GM18861 (cell line): ENCODE data around the gene UTS2.

Experiments used
- ATAC-seq: cut with Tn5 transposase; IDR thresholded peaks from one replicate; pipeline ENCODE4 v1.9.1; 2021; ENCODE audit not compliant: unreplicated experiment

Gene UTS2

GRCh38 chr1:7863756-7864328, 11.0 kb upstream of the UTS2 start:
- no peak for ATAC-seq

- ATAC-seq: no peak
Observed at GRCh38 chr1:7862211-7863060, 9.6 kb upstream of the UTS2 start.

- ATAC-seq: no peak
Observed at GRCh38 chr1:7861452-7861851, 8.6 kb upstream of the UTS2 start.

GRCh38 chr1:7860130-7860529, 7.3 kb upstream of the UTS2 start:
- ATAC-seq: no peak

GRCh38 chr1:7859406-7859805, 6.5 kb upstream of the UTS2 start:
- no peak for ATAC-seq

GRCh38 chr1:7857985-7858384, 5.1 kb upstream of the UTS2 start:
- ATAC-seq: no peak

- ATAC-seq: no peak
Observed at GRCh38 chr1:7857000-7857399, 4.1 kb upstream of the UTS2 start.

- ATAC-seq: no peak
Observed at GRCh38 chr1:7856345-7856744, 3.5 kb upstream of the UTS2 start.

- no peak for ATAC-seq
Observed at GRCh38 chr1:7853684-7854026, 790 bp upstream of the UTS2 start.

- no peak for ATAC-seq
Observed at GRCh38 chr1:7850786-7851185, 2.1 kb downstream of the UTS2 start.

GRCh38 chr1:7847599-7847998, 5.3 kb downstream of the UTS2 start:
- no peak for ATAC-seq

- no peak for ATAC-seq
Observed at GRCh38 chr1:7846656-7847055, 6.2 kb downstream of the UTS2 start.

- no peak for ATAC-seq
Observed at GRCh38 chr1:7845761-7846160, 7.1 kb downstream of the UTS2 start.

GRCh38 chr1:7842517-7842916, 10.3 kb downstream of the UTS2 start:
- ATAC-seq: no peak

- ATAC-seq: no peak
Observed at GRCh38 chr1:7839526-7839925, 13.3 kb downstream of the UTS2 start.

GRCh38 chr1:7838714-7839113, 14.2 kb downstream of the UTS2 start:
- ATAC-seq: no peak

- ATAC-seq: no peak
Observed at GRCh38 chr1:7833035-7833434, 19.8 kb downstream of the UTS2 start.

GRCh38 chr1:7831458-7831857, 21.4 kb downstream of the UTS2 start:
- no peak for ATAC-seq

- ATAC-seq: no peak
Observed at GRCh38 chr1:7827126-7827955, 25.5 kb downstream of the UTS2 start.

- ATAC-seq: no peak
Observed at GRCh38 chr1:7826363-7826762, 26.5 kb downstream of the UTS2 start.

- no peak for ATAC-seq
Observed at GRCh38 chr1:7824701-7825100, 28.2 kb downstream of the UTS2 start.

- no peak for ATAC-seq
Observed at GRCh38 chr1:7821282-7821681, 31.6 kb downstream of the UTS2 start.
